Fibroblast of skin of left quadriceps (primary cell): Measurements from ENCODE around the gene CAMTA1.

Experiments used
- DNase-seq, 2 experiments: peaks; one replicate each; pipeline ENCODE4 v3.0.0-alpha.2; 2013; ENCODE audit warnings: low read depth in 2 of 2

Gene CAMTA1

DNA sequence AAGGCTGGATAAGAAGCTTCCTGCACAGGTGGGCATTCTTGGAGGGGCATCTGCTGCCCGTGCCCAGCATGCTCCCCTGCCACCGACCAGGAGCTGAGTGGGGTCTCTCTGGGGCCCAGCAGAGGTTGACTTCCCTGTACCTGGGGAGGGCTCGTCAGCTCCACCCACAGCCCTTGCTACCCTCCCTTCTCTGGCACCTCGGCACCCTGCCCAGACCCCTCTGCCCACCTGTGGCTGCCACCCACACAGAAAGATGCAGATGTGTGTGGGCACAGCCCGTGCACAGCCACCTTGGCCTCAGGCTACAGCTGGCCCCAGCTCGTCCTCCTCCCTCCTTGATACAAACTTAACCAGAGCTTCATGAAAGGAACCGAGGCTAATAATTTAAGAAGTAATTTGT, 744.7 kb downstream of the CAMTA1 start:
- DNase-seq, result no peak

DNA sequence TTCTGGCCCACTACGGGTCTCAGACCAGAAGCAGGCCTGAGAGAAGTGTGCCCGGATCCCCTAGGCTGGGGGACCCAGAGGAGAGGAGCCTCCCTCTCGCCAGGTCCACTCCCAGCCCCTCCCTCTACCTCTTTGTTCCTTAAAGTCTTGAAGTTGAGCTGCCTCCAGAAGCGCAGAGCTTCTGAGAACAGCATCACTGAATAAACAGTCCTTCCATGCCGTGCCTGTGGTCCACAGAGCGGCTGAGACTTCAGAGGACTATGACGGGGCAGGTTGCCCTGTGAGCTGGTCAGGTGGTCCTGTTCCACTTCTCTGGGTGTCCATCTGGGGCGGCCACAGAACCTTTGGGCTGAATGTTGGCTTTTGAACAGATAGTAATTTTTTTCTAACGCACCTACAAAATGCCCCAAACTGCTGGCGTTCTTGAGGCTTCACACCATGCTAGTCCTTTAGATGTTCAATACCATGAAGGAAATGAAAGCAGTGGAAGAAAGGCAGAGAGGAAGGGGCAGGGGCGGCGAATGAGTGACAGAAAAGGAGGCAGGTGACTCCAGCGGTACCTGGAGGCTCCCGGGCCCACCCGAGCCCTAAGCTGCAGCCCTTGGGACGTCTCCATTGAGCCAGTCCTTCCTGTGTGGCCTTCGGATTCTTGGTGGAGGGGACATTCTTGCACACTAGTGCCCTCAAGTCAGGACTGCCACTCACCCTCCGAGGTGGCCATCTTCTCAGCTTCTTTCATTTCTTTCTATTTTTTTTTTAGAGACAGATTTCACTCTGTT, 746.5 kb downstream of the CAMTA1 start:
- DNase-seq, result no peak

DNA sequence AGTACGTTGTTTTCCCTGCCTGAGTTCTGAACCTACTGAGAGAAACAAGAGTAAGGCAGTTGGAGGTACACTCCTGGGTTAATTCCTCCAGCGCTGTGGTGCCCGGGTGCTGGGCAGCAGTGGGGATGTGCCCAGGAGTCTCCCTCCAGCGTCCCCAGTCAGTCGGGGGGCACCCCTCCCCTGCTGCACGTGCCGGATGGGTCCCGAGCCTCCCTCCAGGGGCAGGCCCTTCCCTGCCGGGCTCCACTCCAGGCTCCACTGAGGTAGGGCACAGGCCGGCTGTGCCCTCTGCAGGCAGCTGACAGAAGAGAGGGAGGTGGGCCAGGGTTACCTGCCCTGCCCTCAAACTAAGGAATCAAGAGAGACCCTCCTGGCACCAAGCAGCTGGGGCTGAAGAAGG, 747.8 kb downstream of the CAMTA1 start:
- DNase-seq, result no peak

DNA sequence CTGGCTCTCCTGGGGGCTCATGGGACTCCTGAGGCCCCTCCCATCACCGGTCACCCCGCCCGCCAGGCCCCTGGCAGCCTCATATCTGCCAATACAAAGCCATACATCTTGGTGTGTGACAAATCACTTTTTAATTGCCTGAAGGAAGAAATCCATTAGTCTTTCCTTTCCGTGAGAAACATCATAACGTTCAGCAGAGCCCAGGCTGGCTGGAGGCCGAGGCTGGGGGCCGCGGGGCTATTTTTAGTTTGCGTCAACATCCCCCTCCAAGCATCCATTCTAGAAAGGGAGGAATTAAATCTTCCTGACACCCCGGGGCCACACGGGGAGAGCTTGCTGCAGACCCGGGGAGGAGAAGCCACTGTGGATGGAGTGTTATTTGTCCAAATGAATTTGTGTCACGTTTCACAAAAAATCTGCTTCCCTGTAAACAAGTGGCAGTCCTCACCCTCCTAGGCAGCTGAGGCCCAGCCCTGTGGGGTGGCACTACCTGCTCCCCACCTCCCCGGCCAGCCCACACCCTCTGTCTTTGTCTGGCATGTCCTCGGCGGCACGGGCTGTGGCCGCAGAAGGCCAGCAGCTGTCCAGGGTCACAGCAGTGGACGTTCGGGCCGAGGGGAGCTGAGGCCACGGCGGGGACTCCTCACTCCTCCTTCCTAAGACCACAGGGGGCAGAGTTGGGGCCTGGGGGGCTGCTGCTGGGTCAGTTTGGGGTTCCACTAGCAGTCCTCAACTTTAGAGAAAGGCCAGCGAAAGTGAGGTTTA, 749.0 kb downstream of the CAMTA1 start:
- peak; percentile 30 to 31 for DNase-seq

DNA sequence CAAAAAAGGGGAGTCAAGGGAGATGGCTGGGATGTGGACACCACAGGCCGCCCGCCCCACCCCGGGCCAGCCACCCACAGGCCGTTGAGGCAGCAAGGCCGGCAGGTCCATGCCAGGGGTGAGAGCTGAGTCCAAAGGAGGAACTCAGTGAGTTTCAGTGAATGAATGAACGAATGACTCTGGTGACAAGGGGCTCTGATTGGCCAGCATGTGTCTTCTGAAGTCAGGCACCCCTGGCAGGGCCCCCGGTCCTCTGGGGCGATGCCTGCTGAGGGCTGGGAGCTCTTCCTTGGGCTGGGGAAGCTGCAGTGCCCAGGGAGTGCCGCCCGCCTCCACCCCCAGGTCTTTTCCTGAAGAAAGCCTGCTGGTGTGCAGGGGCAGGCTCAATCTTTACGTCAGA, 749.8 kb downstream of the CAMTA1 start:
- DNase-seq, result no peak

DNA sequence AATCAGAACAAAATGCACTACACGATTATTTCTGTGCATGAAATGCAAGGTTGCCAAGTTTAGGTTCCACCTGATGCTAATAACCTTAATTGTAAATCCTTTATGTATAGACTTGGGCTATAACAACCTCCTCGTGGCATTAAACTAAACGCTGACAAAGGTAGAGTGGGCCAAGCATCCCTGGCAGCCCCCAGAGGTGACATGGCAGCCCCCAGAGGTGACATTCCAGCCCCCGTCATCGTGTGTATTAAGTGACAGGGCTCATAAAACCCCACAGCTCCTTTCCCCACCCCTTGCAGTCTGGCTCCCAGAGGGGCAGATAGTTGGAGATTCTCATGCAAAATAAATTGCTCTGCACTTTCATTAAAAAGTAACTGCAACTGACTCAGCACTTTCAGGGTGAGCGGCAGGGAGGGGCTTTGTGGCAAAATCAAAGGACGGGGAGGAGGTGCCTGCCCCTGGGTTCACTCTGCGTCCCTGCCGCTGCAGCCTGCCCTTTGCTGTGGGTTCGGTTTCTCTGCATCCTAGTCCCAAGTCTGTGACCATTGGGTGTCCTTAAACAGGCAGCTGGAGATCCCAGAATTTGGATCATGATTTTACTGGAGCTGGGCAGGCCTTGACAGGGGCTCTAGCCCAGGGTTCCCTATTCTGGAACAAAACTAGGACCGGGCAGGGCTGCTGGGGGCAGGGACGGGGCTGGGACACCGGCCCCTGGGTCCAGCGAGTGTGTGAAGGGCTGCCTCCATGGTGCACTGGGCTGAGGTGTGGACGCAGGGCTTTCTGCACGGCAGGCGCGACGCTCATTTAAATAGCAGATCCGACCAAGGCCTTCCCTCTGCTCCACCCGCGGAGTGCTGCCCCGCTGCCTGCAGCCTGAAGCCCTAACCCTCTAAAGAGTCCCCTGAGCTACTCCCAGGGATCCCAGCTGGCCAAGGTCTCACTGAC, 751.0 kb downstream of the CAMTA1 start:
- DNase-seq, result no peak

DNA sequence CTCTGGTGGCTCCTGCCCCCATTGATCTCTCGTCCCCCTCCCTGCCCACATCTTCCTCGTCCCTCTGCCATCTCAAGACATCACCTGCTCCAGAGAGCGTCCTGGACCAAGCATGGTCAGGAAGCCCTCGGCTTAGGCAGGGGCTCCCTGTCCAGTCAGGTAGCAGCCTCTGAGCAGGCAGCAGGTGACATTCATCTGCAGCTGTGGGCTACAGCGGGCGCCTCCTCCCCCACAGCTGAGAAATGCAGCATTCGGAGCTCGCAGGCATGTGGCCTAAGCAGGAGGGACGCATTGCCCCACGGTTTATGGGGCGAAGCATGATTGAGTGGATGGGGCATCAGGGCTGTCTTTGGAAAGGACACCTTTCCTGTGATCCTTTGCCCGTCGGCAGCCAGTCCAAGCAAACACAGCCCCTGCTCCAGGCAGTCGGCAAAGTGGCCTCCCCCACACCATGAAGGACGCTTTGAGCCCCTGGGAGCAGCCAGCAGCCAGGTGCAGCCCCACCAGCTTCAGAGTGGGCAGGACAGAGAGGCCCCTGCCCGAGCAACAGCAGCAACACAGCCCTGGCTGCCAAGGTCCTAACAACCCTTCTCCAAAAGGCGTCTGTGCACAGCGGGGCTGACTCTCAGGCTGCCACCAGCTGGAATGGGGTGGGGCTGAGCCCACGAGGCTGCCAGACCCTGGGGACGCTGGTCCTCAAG, 751.8 kb downstream of the CAMTA1 start:
- no peak for DNase-seq

DNA sequence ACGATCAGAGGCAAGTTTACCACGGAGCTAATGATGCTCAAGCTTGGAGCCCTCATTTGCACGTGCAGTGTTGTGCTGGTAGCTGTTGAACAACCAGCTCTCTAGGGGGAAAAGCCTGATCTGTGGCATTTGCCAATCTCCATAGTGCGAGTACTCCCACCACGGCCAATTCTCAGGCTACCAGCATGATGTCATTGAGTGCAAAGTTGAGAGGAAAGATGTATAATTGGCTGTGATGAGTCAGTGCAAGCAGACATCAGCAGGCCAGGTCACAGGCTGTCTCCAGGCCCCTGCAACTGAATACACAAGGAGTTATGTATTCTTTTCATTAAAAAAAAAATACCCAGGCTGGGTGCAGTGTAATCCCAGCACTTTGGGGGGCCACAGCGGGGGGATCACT, 752.8 kb downstream of the CAMTA1 start:
- DNase-seq, result no peak

DNA sequence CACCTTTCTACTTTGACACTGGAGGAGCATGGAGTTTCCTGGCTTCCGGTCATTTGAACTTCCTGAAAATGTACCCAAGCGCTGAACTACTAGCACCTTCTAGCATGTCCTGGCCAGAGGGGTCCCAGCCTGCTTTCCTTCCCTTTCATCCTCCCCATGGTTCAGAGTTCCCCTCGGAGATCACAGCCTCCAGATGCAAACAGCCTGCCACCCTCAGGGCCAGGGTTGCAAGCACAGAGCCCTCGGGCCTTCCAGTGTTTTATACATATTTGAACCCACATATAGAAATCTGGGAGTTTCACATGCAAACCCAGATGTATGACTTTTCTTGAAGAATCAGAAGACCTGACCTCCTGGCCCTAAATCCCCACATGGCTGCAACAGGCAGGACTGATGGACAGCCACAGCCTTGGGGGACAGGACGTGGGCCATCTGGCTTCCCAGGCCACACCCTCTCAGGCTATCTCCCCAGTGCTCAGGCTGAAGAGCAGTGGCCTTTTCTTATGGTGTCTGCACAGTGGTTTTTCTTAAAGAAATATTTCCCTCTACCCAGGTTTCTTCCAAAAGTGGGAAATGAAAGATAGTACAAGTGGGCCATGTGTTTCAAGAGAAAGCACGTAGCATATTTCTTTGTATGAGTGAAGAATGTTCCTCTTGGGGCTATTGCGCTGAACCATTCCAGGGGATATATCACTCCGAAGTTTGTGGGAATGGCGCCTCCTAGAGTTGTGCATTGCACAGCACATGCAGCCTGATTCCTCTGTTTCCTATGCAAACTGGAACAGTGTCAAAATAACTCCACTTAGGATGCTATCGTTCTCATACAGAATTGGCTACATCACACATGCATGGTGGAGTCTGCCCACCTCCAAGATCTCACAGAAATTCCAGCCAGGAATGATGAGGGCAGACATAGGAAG, 753.9 kb downstream of the CAMTA1 start:
- no peak for DNase-seq

DNA sequence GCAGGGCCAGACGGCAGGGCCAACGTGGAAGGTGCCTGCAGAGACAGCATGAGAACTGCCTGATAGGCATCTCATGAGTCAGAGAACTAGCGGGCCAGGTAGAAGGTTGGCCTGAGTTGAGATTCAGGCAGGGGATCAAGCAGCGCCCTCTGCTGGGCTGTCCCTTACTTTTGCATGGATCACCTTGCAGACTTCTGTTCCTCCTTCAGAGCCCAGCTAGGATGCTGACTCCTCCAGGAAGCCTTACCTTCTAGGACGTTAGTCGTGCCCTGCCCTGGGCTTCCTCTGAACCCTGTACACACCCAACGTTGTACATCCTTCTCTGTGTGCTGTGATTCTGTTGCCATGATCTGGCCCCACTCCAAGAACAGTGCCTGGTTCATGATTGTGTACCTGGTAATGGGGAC, 754.5 kb downstream of the CAMTA1 start:
- no peak for DNase-seq

DNA sequence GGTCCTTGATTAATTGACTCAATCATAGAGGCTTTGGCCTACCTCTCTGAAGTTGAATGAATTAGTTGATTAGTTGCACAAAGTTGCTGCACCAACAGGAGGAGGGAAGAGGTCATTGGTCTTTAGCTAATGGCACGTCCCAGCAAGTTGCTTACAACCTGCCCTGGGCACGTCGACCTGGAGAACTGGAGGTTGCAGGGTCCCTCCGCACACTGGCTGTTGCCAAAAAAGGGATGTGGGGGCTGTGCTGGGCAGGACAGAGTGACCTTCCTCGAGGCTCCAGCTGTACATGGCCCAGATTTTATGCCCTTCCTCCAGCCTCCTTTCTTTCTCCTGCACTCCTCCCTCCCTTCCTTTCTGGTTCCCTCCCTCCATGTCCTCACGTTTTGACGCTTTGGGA, 755.6 kb downstream of the CAMTA1 start:
- DNase-seq, result no peak

DNA sequence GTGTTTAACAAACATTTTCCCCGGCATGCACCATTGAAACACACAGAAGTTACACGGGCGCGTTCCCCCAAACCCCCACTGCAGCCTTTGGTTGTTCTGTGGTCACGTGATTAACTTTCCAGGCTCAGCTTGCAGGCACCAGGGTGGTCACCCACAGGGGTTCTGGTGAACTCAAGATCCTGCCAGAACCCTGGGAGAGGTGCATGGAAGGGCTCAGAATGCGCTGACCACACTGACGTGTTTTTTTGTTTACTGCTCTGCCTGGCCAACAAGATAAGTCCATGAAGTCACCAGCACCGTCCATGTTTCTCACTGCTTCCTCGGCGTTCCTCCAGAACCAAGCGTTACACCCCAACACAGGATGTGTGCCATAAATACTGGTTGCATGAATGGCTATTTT, 756.4 kb downstream of the CAMTA1 start:
- DNase-seq, result no peak

DNA sequence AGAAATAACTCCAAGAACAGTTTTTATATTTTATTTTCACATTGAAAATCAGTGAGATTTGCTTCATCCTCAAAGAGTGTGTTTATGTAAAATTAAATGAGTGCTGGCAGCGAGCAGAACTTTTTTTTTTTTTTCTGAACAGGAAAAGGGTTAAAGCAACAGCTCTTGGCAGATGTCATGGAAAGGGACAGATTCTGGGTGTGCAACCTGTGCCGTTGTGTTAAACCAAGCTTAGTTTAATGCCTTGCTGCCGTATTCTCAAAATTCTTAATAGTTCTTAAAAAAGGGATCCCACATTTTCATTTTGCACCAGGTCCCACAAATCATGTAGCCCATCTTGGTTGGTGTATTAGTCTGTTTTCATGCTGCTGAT, 758.5 kb downstream of the CAMTA1 start:
- DNase-seq, result no peak

DNA sequence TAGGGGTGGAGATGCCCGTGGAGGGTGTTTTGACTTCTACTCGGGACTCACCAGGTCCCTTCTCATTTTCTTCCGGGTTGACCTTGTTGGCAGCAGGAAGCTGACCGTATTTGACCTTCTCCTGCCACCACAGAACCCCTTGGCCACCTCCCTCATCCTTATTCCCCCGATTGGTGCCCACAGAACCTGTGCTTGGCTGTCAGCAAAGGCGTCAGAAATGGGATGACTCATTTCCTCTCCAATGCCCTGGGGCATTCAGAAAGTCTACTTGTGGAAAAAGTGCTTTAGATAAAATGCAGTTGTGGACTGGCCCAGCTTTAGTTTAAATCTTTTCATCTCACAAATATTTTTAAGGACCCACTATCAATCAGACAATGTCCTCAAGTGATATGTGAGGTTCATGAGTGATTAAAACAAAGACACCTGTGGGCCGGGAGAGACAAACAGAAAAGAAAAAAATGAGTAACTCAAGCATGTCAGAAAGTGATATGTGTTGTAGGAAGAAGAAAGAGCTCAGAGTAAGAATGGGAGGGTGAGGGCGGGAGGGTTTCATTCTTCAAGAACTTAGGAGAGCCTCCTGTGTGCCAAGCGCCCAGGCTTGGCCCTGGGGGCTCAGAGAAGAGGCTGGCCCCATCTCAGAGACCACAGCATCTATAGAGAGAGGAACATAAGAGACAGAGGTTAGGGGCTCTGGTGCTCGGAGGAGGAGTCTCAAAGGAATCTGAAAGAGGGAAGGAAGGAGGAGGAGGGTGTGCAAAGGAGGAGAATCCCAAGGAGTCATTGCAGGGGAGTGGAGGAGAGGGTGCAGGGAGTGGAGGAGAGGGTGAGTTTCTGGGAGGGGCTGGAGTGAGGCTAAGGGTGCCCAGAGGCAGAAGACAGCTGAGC, 764.3 kb downstream of the CAMTA1 start:
- peak; percentile 45 to 47 for DNase-seq

DNA sequence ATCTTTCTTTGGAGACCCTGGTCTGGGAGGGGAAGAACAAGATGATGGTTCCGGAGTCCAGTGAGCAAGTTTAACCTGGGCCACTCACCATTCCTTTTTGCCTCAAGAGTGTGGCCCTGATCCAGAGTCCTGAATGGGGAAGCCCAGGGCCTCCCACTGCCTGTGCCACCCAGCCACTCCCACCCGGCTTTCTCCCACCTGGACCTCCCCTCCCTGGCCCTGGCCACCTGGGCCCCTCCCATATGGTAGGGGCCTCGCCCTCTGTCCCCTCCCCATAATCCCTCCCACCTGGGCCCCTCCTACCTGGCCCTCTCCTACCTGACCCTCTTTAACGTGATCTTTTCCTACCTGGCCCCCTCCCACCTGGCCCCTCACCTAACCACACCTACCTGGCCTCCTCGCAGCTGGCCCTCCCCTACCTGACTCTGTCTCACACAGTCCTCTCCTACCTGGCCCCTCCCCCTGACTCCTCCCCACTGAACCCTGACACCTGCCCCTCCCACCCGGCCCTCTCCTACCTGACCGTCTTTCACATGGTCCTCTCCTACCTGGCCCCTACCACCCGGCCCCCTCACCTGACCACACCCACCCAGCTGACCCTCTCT, 765.1 kb downstream of the CAMTA1 start:
- no peak for DNase-seq

DNA sequence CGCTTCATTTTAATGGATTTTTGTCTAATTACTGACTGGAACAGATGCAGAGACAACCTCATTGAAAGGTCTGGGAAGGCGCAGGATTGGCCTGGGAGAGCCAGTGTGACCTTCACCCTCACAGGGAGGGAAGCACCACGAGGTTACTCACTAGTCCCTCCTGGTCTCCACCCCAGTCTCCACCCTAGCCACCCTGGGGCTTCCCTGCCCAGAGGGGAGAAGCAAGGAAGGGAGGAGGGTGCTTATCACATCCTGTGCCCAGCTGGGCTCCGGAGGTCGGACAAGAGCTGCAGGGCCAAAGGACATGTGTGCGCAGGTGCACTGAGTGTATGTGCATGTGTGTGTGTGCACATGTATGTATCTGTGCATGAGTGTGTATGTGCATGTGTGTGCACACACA, 765.7 kb downstream of the CAMTA1 start:
- no peak for DNase-seq

DNA sequence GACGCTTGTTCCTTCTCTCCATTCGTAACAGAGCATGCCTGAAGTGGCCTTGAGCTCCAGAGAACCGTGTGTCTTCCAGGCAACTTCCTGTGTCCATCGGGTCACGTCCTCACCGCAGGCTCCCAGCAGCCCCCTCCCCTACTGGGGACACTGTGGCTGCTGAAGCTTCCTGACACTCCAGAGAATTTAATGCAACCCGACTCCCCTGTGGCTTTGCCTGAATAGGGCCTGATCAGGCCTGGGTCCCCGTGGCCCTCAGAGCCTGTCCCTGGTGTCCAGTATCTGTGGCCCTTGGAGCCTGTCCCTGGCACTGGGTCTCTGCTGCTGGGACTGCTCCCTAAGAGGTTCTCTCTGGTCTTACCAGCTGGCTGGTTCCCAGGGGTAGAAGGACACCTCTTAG, 766.2 kb downstream of the CAMTA1 start:
- DNase-seq, result no peak

DNA sequence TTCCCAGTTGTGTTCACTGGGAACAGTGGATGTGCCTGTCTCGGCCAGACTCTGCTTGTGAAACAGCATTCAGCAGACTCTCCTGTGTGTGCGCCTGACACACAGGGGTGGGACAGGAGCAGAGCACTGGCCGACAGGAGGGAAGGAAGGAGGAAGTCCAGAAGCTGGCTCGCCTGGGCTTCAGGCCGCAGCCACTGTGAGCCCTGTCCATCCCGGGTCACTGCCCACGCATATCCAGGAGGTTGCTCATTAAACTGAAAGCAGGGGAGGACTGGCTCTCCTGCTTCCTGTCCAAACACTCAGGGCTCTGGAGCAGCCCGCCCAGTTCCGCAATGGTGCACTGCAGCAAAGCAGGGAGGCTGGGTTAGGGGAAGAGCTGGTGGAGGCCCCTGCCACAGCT, 767.1 kb downstream of the CAMTA1 start:
- DNase-seq, result no peak

DNA sequence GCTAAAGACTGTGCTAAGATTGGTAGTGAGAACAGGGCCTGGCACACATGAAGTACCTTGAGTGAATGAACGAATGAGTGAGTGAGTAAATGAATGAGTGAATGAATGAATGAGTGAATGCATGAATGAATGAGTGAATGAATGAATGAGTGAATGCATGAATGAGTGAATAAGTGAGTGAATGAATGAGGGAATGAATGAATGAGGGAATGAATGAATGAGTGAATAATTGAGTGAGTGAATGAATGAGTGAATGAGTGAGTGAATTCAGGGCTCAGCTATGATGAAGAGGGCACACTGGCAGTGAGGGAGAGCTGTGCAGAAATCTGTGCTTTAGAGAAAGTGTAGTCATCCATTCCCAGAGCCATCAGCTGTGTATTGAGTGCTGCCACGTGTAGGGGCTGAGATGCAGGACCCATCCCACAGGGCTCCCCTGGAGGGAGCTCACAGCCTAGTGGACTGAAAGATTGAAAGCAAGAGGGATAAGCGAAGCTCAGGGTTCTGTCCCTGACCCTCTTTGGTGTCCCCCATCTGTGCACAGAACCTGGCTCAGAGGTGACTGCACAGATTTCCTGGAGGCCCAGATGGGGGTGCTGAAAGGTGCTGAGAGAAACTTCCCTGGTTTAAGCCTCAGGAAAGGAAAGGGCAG, 767.9 kb downstream of the CAMTA1 start:
- no peak for DNase-seq
